KOPT-K1 (cell line): ENCODE data around the gene PODXL2.
"Not testable (repeated sequence)": the region's sequence is repeated elsewhere in the genome, so short reads cannot be mapped to it uniquely, and the experiment has no call there.

Experiments
- H3K27ac ChIP-seq: fragments of 200-600 bp; sonication (generic); 2 replicates; pipeline ENCODE4 v1.5.1; 2016; ENCODE audit warnings: antibody characterized with exemption, mild to moderate bottlenecking, low read depth, low read length; ENCODE audit not compliant: poor library complexity, severe bottlenecking
- H3K36me3 ChIP-seq: fragments of 200-600 bp; sonication (generic); 2 replicates; pipeline ENCODE4 v1.5.1; 2017; ENCODE audit warnings: antibody characterized with exemption, mild to moderate bottlenecking, low read length, moderate library complexity; ENCODE audit not compliant: insufficient read depth
- H3K9me3 ChIP-seq: fragments of 200-600 bp; sonication (generic); 2 replicates; pipeline ENCODE4 v1.5.1; 2017; ENCODE audit warnings: antibody characterized with exemption, low read length, mild to moderate bottlenecking; ENCODE audit not compliant: insufficient read depth, poor library complexity, severe bottlenecking

Gene PODXL2

DNA sequence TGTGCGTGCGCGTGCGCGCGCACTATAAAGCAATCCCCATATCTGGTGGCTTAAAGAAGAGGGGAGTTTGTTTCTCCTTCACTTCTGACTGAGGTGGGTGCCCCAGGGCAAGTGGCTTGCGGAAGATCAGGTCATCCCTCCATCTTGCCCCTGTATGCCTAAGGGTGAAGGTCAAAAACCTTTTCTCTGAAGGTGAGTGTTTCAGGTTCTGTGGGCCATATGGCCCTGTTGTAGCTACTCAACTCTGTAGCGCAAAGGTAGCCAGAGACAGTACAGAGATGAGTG is 49.3 kb downstream of the PODXL2 start:
- Histone ChIP-seq H3K27ac (no peak overlapping the region), H3K36me3 (no peaks in the 10 kb centered on the region; the same call in 1 of the 2 replicates), H3K9me3 (no peaks in the 10 kb centered on the region)

DNA sequence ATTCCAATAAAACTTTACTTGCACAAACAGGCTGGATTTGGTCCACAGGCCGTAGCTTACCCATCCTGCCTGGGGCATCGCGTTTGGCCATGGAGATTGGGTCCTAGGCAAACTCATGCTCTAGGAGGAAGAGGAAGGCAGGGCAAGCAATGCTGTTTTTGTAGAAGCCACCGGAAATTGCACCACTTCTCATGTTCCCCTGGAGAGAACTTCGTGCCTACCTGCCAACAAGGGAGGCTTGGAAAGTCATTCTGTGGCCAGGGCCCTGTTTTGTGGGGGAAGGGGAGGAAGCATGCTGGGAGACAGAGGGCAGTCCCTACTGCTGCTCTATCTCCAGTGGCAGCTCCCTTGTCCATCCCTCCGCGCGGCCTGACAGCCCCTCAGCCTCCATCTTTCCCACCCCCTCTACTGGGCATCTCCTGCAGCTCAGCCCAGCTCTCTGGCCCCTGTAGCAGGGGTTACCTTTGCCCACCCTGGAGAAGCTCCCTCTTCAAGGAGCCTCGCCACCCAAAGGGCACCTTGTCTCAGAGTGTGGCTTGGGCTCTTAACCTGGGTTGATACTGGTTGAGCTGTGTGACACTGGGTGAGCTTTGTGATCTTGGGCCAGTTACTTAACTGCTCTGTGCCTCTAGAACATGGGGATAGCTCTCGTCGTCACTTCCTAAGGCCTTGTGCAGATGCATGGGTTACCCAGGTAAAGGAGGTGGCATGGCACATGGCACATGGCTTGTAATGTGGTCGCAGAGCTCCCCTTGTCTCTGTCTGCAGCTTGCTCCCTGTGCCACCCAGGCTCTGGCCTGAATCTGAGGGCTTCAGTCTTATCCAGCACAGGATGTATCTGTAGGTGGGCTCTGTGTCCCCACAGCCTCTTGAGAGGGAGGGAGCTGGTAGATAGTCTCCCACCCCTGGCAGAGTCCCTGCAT is 49.9 kb downstream of the PODXL2 start:
- Histone ChIP-seq H3K9me3 (no peaks in the 10 kb centered on the region), H3K27ac (no peak overlapping the region), H3K36me3 (no peaks in the 10 kb centered on the region; the same call in 1 of the 2 replicates)

DNA sequence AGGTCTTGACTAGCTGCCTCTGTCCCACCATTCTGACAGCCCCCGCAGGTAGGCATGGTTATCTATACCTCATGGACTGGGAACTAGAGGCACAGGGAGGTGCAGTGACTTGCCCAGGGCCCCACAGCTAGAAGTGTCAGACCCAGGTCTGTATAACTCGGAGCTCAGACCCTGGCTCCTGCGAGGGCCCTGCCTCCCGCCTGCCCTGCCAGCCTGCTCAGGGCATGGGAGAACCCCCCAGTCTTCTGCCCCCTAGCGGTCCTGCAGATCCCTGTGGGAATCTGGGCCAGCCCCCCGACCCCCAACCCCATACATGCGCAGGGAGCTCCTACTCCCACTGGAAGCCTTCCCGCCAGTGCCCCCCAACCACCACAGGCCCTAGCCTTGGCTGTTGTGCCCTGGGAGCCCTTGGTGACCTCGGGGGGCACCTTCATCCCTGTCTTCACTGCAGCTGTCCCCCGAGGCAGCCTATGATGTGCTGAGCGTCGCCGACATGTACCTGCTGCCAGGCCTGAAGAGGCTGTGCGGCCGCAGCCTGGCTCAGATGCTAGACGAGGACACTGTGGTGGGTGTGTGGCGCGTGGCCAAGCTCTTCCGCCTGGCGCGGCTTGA is 50.7 kb downstream of the PODXL2 start:
- Histone ChIP-seq H3K36me3 (no peaks in the 10 kb centered on the region; the same call in 1 of the 2 replicates), H3K27ac (no peak overlapping the region), H3K9me3 (no peaks in the 10 kb centered on the region)

DNA sequence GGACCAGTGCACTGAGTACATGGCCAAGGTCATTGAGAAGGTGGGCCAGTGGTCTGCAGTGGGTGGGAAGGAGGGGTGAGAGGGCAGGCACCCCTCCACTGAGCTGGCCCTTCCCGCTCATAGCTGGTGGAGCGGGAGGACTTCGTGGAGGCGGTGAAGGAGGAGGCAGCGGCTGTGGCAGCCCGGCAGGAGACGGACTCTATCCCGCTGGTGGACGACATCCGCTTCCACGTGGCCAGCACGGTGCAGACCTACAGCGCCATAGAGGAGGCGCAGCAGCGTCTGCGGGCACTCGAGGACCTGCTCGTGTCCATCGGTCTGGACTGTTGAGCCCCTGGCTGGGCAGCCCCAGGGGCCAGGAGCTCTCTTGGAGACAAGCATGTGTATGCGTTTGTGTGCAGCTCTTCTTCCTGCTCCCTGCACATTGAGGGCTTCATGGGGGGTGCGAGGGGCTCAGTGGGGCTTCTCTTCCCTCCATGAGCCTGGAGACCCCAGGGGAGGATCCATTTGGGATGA is 51.2 kb downstream of the PODXL2 start:
- no peaks in the 10 kb centered on the region; the same call in 1 of the 2 replicates for H3K36me3 ChIP-seq
- no peaks in the 10 kb centered on the region for H3K9me3 ChIP-seq
- no peak overlapping the region for H3K27ac ChIP-seq

DNA sequence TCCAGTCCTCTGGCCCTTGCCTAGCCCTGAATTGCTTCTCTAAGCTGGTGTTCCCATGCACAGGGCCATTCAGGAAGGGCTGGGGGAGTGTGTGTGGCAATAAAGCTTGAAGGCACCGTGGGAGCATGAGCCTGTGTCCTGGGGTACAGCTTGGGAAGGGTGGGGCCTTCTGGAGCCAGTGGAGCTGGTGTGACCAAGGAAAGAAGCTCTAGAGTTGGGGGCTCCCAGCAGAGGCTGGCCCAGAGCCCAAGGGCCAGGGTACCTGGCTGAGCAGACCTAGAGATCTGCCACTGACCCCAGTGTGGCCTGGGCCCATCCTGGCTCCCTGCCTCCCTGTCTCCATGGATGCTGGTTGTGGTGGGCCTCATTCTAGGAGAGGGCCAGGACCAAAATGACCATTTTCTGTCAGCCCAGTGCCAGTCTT is 51.8 kb downstream of the PODXL2 start:
- H3K36me3 ChIP-seq: no peaks in the 10 kb centered on the region; the same call in 1 of the 2 replicates
- H3K27ac ChIP-seq: no peak overlapping the region
- H3K9me3 ChIP-seq: no peaks in the 10 kb centered on the region

DNA sequence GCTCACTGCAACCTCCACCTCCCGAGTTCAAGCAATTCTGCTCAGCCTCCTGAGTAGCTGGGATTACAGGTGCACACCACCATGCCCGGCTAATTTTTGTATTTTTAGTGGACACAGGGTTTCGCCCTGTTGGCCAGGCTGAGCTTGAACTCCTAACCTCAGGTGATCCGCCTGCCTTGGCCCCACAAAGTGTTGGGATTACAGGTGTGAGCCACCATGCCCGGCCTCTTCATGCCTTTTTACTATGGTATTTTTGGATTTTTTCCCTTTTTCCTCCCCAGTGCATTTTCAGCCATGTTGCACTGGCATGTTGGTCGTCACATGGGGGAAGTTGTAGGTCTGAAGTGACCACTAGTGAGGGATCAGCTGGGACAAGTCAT is 53.2 kb downstream of the PODXL2 start:
- not testable (repeated sequence) for H3K36me3 ChIP-seq, H3K27ac ChIP-seq, H3K9me3 ChIP-seq

DNA sequence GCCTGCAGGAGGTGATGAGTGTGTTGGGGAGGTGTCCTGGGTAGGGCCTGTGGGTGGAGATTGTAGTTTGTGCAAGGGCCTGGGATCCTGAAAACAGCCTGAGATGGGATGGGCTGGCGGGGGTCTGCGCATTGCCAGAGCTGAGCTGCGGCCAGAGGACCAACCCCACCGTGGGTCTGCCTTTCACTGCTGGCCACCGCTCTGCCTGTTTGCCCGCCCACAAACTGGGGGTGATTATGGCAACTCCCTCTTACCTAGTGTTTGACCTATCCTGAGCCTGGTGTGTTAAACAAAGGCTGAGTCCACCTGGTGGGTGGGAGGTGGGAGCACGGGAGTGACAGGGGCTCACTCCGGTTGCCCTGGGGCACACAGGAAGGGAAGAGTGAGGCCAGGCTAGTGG is 53.6 kb downstream of the PODXL2 start:
- Histone ChIP-seq H3K9me3 (no peaks in the 10 kb centered on the region), H3K36me3 (no peaks in the 10 kb centered on the region; the same call in 1 of the 2 replicates), H3K27ac (no peak overlapping the region)

DNA sequence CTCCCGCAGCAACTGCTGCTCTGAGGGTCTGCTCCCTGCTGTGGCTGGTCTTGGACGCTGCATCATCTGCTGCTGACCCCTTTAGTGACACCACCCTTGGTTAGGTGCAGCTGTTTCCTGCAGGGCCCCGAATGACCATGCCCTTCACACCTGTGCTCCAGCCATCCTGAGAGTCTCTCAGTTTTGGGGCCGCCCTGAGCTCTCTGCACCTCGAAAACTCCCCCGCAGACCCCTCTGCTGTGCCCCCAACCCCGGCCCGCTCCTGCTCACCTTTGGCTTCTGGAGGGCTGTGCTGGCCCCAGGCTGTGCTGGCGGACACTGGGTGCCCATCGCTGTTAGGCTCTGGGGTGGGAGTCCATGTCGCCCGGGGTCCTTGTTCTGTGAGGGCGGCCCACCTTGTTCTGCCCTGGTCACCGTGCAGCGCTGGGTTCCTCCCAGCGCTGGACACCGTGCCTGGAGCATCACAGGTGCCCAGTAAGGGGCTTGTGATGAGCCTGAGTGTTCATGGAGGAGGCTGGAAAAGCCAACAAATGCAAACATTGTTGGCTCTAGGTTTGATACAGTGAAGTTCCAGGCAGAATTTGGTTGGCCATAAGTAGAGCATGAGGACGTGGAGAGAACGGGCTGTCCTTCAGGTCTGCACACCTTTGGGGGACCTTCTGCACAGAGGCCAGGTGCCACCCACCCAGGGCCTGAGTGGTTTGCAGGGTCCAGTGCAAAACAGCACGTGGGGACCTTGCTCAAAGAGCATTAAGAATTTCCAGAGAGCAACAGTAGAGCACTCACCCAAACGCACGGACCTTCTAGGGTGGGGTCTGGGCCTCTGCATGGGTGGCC is 56.1 kb downstream of the PODXL2 start:
- H3K9me3 ChIP-seq: no peaks in the 10 kb centered on the region
- H3K27ac ChIP-seq: no peak overlapping the region
- no peaks in the 10 kb centered on the region for H3K36me3 ChIP-seq

DNA sequence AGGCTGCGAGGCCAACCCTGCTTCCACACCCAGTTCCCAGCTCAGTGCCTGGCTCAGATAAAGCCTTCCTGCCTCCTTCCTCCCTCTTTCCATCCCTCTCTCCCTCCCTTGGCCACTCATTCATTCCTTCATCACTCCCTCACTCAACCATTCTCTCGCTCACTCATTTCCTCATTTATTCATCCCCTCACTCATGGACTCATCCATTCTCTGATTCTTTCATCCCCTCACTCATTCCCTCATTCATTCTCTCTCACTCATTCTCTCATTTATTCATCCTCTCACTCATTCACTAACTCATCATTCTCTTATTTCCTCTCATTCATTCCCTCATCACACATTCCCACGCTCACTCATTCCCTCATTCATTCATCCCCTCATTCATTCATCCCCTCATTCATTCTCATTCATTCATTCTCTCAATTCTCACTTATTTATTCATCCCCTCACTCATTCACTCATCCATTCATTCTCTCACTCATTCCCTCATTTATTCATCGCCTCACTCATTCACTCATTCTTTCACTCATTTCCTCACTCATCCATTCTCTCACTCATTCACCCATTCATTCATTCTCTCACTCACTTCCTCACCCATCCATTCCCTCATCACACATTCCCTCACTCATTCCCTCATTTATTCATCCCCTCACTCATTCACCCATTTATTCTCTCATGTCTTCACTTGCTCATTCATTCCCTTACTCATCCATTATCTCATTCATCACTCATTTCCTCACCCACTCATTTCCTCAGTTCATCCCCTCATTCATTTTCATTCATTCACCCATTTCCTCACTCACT is 56.9 kb downstream of the PODXL2 start:
- H3K9me3 ChIP-seq: no peaks in the 10 kb centered on the region
- no peaks in the 10 kb centered on the region for H3K36me3 ChIP-seq
- H3K27ac ChIP-seq: no peak overlapping the region

DNA sequence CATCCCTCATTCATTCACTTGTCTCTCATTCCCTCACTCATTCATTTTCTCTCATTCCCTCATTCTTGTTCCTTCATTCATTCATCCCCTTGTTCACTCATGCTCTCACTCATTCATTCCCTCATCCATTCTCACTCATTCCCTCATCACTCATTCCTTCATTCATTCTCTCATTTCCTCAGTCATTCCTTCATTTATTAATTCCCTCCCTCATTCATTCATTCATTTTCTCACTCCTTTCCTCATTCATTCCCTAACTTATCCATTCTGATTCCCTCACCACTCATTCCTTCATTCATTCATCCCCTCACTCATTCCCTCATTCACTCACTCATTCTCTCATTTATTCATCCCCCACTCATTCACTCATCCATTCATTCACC is 57.5 kb downstream of the PODXL2 start:
- H3K36me3 ChIP-seq: no peaks in the 10 kb centered on the region
- H3K27ac ChIP-seq: no peak overlapping the region
- H3K9me3 ChIP-seq: no peaks in the 10 kb centered on the region

DNA sequence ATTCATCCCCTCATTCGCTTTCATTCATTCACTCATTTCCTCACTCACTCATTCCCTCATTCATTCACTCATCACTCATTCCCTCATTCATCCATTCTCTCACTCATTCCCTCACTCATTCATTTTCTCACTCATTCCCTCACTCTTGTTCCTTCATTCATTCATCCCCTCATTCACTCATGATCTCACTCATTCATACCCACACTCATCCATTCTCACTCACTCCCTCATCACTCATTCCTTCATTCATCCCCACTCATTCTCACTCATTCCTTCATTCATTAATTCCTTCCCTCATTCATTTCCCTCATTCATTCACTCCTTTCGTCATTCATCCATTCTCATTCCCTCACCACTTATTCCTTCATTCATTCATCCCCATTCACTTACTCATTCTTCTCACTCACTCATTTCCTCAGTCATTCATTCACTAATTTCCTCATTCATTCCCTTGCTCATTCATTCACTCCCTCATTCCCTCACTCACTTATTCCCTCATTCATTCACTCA is 58.3 kb downstream of the PODXL2 start:
- no peak overlapping the region for H3K27ac ChIP-seq
- H3K9me3 ChIP-seq: no peaks in the 10 kb centered on the region
- H3K36me3 ChIP-seq: no peaks in the 10 kb centered on the region

DNA sequence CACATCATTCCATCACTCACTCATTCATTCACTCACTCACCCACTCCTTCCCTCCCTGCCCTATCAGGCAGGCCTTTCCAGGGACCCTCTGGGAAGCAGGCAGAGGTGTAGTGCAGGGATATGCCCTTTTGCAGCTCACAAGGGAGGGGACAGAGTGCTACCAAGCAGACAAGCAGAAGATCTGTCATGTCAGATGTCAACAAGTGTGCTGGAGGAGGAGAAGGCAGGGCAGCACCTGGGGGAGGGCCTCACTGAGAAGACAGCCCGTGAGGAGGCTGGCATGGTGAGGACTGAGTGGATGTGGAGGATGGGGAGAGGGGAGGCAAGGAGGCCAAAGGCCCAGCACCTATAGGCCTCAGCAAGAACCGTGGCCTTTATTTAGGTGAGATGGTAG is 59.0 kb downstream of the PODXL2 start:
- H3K9me3 ChIP-seq: no peaks in the 10 kb centered on the region
- H3K36me3 ChIP-seq: no peaks in the 10 kb centered on the region
- H3K27ac ChIP-seq: no peak overlapping the region

DNA sequence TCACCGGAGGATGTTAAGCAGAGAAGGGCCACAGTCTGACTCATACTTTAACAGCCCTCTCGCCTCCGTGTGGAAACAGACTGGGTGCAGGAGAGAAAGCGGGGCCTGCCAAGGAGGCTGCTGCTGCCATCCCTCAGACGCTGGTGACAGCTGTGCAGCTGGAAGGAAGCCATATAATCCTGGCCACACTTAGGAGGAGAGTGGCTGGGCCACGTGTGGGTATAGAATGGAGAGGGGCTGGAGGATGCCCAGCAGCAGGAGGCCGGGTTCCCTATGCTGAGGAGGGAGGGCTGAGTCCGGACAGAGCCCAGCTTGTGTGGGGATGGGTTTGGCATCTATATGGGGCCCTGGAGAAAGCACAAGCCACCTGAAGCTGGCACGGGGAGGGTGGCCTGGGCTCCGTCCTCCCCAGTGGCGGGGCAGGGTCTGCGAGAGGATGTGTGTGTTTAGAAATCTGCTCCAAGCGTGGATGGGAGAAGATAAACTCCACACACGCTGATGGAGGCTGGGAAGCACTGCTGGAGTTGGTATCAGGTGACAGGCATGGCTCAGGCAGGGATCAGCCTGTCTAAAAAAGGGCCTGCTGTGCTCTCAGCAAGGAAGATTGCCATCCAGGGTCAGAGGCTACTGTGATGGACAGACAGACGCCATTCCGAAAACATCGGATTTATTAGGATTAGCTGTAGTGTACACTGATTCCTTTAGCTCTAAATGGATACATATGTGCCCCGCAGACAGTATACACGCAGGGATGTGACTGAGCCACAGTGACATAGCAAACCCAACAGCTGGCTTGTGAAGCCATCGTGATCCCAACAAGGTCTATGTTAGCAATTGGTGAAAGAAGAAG is 59.7 kb downstream of the PODXL2 start:
- no peak overlapping the region for H3K27ac ChIP-seq
- H3K9me3 ChIP-seq: no peaks in the 10 kb centered on the region
- H3K36me3 ChIP-seq: no peaks in the 10 kb centered on the region
